SK-N-SH (cell line): ENCODE data around the gene TMEM151A. TPM values are rescaled to one million over a fixed set of nuclear protein-coding genes. Genes with fewer than 3 reads are reported as not detected.
A peak's percentile ranks its signal among the peaks of the same experiment; 100 is the strongest.

Source experiments
- CTCF ChIA-PET: fragments of 300-600, 350-600 bp; formaldehyde crosslinking; extraction: SDS; loops from one replicate; lab custom pipeline; 2021; lab: Yijun Ruan, JAX
- POLR2A ChIA-PET: fragments of 350-600 bp; sonication (Branson Sonifier 250); formaldehyde crosslinking; extraction: SDS; loops from one replicate; lab custom pipeline; 2020; ENCODE audit warnings: antibody characterized with exemption, inconsistent platforms; lab: Yijun Ruan, JAX
- DNase-seq: peaks from one replicate; pipeline ENCODE4 v3.0.0; 2012
- H2AFZ ChIP-seq: fragments of 200-600 bp; sonication (generic); 2 replicates; pipeline ENCODE4 v1.8.1; 2016; ENCODE audit warnings: antibody characterized with exemption, mild to moderate bottlenecking, low read depth
- H3F3A ChIP-seq: fragments of 200-600 bp; sonication (generic); replicated peaks from 2 replicates; pipeline ENCODE3; 2016; ENCODE audit warnings: antibody characterized with exemption, mild to moderate bottlenecking; ENCODE audit not compliant: insufficient read depth
- H3K27ac ChIP-seq, 2 experiments: fragments of 200-500 bp in 1 of 2; fragments of 200-600 bp in 1 of 2; sonication (Bioruptor generic) in 1 of 2; sonication (generic), shearing (Covaris generic) in 1 of 2; 2 replicates each; pipeline versions ENCODE4 v1.5.1 to v1.6.1; 2014 to 2016; ENCODE audit warnings: low read depth in 2 of 2, inconsistent platforms in 1 of 2, low read length in 1 of 2, mild to moderate bottlenecking in 1 of 2, mixed read lengths in 1 of 2
- H3K27me3 ChIP-seq: fragments of 200-600 bp; sonication (generic), shearing (Covaris generic); 2 replicates; pipeline ENCODE4 v1.6.1; 2016; ENCODE audit warnings: mixed run types; ENCODE audit not compliant: insufficient read depth
- H3K36me3 ChIP-seq, 2 experiments: fragments of 200-500 bp in 1 of 2; fragments of 200-600 bp in 1 of 2; sonication (Bioruptor generic) in 1 of 2; sonication (generic) in 1 of 2; replicated peaks in 1 of 2; 2 replicates each; pipeline versions ENCODE3 to v1.5.1; 2014 to 2016; ENCODE audit warnings: low read length in 1 of 2, mild to moderate bottlenecking in 1 of 2; ENCODE audit not compliant: insufficient read depth in 2 of 2, control insufficient read depth in 1 of 2
- H3K4me1 ChIP-seq, 2 experiments: fragments of 200-500 bp in 1 of 2; fragments of 200-600 bp in 1 of 2; sonication (Bioruptor generic) in 1 of 2; sonication (generic), shearing (Covaris generic) in 1 of 2; 2 replicates each; pipeline versions ENCODE4 v1.5.1 to v1.6.1; 2014 to 2016; ENCODE audit warnings: low read depth in 1 of 2, low read length in 1 of 2, mixed run types in 1 of 2; ENCODE audit not compliant: insufficient read depth in 2 of 2, control insufficient read depth in 1 of 2
- H3K4me2 ChIP-seq: fragments of 200-600 bp; sonication (generic), shearing (Covaris generic); 2 replicates; pipeline ENCODE4 v1.6.1; 2017; ENCODE audit warnings: mixed run types
- H3K4me3 ChIP-seq, 2 experiments: fragments of 200-500 bp in 1 of 2; fragments of 200-600 bp in 1 of 2; sonication (Bioruptor generic) in 1 of 2; sonication (generic), shearing (Covaris generic) in 1 of 2; 2 replicates each; pipeline versions ENCODE4 v1.5.1 to v1.8.1; 2014 to 2016; ENCODE audit warnings: low read depth in 2 of 2, inconsistent platforms in 1 of 2, low read length in 1 of 2, mild to moderate bottlenecking in 1 of 2, mixed read lengths in 1 of 2, moderate library complexity in 1 of 2
- H3K79me2 ChIP-seq: fragments of 200-600 bp; sonication (generic); 2 replicates; pipeline ENCODE4 v1.8.1; 2017; ENCODE audit warnings: mild to moderate bottlenecking; ENCODE audit not compliant: insufficient read depth
- H3K9ac ChIP-seq: fragments of 200-600 bp; sonication (generic); 2 replicates; pipeline ENCODE4 v1.6.1; 2017; ENCODE audit warnings: mixed run types
- H3K9me2 ChIP-seq: fragments of 200-600 bp; sonication (generic); 2 replicates; pipeline ENCODE4 v1.6.1; 2017; ENCODE audit warnings: mixed run types
- H3K9me3 ChIP-seq: fragments of 200-600 bp; sonication (generic); 2 replicates; pipeline ENCODE4 v1.6.1; 2017; ENCODE audit warnings: mixed run types, mild to moderate bottlenecking, moderate library complexity
- H4K20me1 ChIP-seq: fragments of 200-600 bp; sonication (generic); 2 replicates; pipeline ENCODE4 v1.6.1; 2017; ENCODE audit warnings: mild to moderate bottlenecking, mixed run types; ENCODE audit not compliant: insufficient read depth
- FOSL2 ChIP-seq: IDR thresholded peaks from 2 replicates; pipeline ENCODE4 v1.4.0; 2012; ENCODE audit warnings: low read depth, mild to moderate bottlenecking, moderate library complexity, borderline replicate concordance
- FOXM1 ChIP-seq: IDR thresholded peaks from 2 replicates; pipeline ENCODE4 v1.4.0; 2012; ENCODE audit warnings: low read depth, mild to moderate bottlenecking
- GABPA ChIP-seq: IDR thresholded peaks from 2 replicates; pipeline ENCODE4 v1.4.0; 2012; ENCODE audit warnings: low read depth, mild to moderate bottlenecking
- GATA2 ChIP-seq: sonication (generic); formaldehyde crosslinking; IDR thresholded peaks from 2 replicates; pipeline ENCODE4 v1.5.0; 2020; ENCODE audit warnings: mild to moderate bottlenecking, missing genetic modification reagents
- JUND ChIP-seq: IDR thresholded peaks from 2 replicates; pipeline ENCODE4 v1.4.0; 2012
- NRF1 ChIP-seq: IDR thresholded peaks from 2 replicates; pipeline ENCODE4 v1.6.1; 2012; ENCODE audit warnings: low read depth, mild to moderate bottlenecking, low read length
- POLR2AphosphoS5 ChIP-seq: IDR thresholded peaks from 2 replicates; pipeline ENCODE4 v1.6.1; 2012; ENCODE audit warnings: low read depth, low read length
- RFX5 ChIP-seq: IDR thresholded peaks from 2 replicates; pipeline ENCODE4 v1.6.1; 2012; ENCODE audit warnings: mild to moderate bottlenecking, improper control_type of control experiment, low read length
- RXRA ChIP-seq: IDR thresholded peaks from 2 replicates; pipeline ENCODE4 v1.4.0; 2012; ENCODE audit warnings: low read depth, mild to moderate bottlenecking, borderline replicate concordance
- SIN3A ChIP-seq: IDR thresholded peaks from 2 replicates; pipeline ENCODE4 v1.6.1; 2012; ENCODE audit warnings: low read depth, mild to moderate bottlenecking, low read length, moderate library complexity, borderline replicate concordance
- TEAD4 ChIP-seq: IDR thresholded peaks from 2 replicates; pipeline ENCODE4 v1.4.0; 2012; ENCODE audit warnings: mild to moderate bottlenecking, borderline replicate concordance; ENCODE audit not compliant: insufficient read depth
- USF2 ChIP-seq: fragments of 150-350 bp; IDR thresholded peaks from 2 replicates; pipeline ENCODE4 v1.6.1; 2017; ENCODE audit warnings: antibody characterized with exemption, low read length, low read depth, borderline replicate concordance
- WGBS: methylation state at CpG from one replicate; pipeline ENCODE4 v1.1.6; 2017; ENCODE audit warnings: low lambda C conversion rate; 5-methylcytosine and 5-hydroxymethylcytosine counted together
- polyA plus RNA-seq, 3 experiments: library from polyadenylated mRNA; depleted of rRNA; stranded (reverse); fragments of >200 nt; gene quantifications; 2 replicates each; pipeline ENCODE4 v1.2.3, GENCODE V29; 2012
- TF ChIP-seq, protein P1 (sequence below): IDR thresholded peaks from 2 replicates; pipeline ENCODE4 v1.4.0; 2012; ENCODE audit warnings: low read depth, borderline replicate concordance
- TF ChIP-seq, protein P2 (sequence below): IDR thresholded peaks from 2 replicates; pipeline ENCODE4; 2012
- TF ChIP-seq, protein P3 (sequence below): fragments of 150-350 bp; IDR thresholded peaks from 2 replicates; pipeline ENCODE4 v1.6.1; 2016; ENCODE audit warnings: mild to moderate bottlenecking, low read depth, low read length
- TF ChIP-seq, protein P4 (sequence below): fragments of 200-600 bp; sonication (generic); IDR thresholded peaks from 2 replicates; pipeline ENCODE4 v1.6.1; 2017; ENCODE audit warnings: antibody characterized with exemption, mild to moderate bottlenecking, moderate library complexity
- TF ChIP-seq, protein P5 (sequence below): IDR thresholded peaks from 2 replicates; pipeline ENCODE4 v1.4.0; 2012; ENCODE audit warnings: low read depth, borderline replicate concordance

TMEM151A gene
- polyA plus RNA-seq, 1 of the 3 experiments (the other 2 are of a cell fraction): 0.35 TPM

DNA sequence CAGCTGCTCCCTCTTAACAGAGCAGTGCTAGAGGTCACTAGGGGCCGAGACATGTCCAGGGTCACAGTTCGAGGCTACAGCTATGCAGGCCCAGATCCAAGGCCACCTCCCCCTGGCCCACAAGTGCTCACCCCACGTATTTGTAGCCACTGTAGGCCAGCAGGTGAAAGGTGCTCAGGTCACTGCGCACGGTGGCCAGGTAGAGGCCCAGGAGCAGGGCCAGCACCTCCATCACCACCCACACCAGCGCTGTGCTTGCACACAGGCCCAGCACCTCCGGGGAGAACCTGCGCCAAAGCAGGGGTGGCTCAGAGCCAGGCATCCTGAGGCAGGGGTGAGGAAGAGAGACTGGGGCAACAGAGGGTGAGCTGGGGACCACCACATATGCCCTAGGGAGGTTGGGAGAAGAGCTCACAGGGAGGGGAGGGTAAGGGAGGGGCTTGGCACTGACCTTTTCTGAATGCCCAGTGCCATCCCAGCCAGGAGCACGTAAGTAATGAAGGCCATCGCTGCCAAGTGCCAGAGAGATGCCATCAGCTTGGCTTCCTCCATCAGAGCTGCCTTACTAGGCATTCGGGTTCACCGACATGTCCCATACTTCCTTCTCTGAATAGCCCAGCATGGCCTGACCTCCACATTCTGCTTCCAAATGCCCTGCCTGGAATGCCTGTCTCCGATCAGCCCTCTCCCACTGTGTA, 6.3 kb upstream of the TMEM151A start:
- 92% methylated on average over 8 of the region's 13 CpGs for WGBS
- H3K4me3 ChIP-seq: no peak overlapping the region
- CTCF ChIA-PET: interaction anchor here (1.3 to 6.2 kb wide), 4 partner anchors 19 to 63 kb away, joined by 4 to 63 read pairs (median 18); no protein-coding TSS in a partner anchor
- H3K4me2 ChIP-seq: no peak overlapping the region
- no peak overlapping the region for H2AFZ ChIP-seq
- H3K27me3 ChIP-seq: no peaks in the 10 kb centered on the region
- H4K20me1 ChIP-seq: peaks cover 18% of the 10 kb centered on the region
- H3K9me2 ChIP-seq: no peaks in the 10 kb centered on the region
- TF ChIP-seq FOSL2: no peak
- TF ChIP-seq, protein P1, sequence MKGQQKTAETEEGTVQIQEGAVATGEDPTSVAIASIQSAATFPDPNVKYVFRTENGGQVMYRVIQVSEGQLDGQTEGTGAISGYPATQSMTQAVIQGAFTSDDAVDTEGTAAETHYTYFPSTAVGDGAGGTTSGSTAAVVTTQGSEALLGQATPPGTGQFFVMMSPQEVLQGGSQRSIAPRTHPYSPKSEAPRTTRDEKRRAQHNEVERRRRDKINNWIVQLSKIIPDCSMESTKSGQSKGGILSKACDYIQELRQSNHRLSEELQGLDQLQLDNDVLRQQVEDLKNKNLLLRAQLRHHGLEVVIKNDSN: no peak
- no peak for TF ChIP-seq GATA2
- TF ChIP-seq POLR2AphosphoS5: no peak
- no peak for TF ChIP-seq SIN3A
- no peak for TF ChIP-seq USF2
- no peak for TF ChIP-seq JUND
- TF ChIP-seq RXRA: no peak
- TF ChIP-seq, protein P2, sequence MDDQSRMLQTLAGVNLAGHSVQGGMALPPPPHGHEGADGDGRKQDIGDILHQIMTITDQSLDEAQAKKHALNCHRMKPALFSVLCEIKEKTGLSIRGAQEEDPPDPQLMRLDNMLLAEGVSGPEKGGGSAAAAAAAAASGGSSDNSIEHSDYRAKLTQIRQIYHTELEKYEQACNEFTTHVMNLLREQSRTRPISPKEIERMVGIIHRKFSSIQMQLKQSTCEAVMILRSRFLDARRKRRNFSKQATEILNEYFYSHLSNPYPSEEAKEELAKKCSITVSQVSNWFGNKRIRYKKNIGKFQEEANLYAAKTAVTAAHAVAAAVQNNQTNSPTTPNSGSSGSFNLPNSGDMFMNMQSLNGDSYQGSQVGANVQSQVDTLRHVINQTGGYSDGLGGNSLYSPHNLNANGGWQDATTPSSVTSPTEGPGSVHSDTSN: no peak
- no peak for TF ChIP-seq GABPA
- peaks cover 37% of the 10 kb centered on the region; the same call in 1 of the 2 replicates for H3K79me2 ChIP-seq
- peaks cover 7 to 53% of the 10 kb centered on the region in 2 experiments; a peak in 2 of 4 replicates for H3K4me1 ChIP-seq
- peaks cover 0 to 36% of the 10 kb centered on the region in 2 experiments for H3K36me3 ChIP-seq
- no peaks in the 10 kb centered on the region for H3K9me3 ChIP-seq
- no peak overlapping the region for H3K9ac ChIP-seq
- POLR2A ChIA-PET: interaction anchor here (0.7 kb wide), 1 partner anchor 14 kb away, joined by 3 read pairs; no protein-coding TSS in a partner anchor
- H3K27ac ChIP-seq: no peak overlapping the region; a peak in 2 of 4 replicates
- H3F3A ChIP-seq: peaks cover 22% of the 10 kb centered on the region
- DNase-seq: no peak

DNA sequence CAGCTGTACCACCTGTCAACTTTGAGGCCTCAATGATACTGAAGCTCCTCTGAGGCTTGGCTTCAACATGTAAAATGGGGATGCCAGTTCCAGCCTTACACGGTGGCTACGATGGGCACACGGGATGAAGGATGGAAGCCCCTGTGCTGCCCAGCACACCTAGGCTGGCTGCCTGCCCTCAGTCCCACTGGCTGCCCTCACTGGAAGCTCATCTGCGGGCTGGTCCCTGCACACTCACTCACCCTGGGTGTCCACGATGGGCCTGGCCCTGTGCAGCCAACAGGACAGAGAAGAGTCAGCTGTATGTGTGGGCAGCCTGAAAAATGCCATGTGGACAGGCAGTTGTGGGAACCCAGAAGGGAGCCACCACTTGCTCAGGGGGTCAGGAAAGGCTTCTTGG, 5.0 kb upstream of the TMEM151A start:
- no peak for DNase-seq
- H3K27me3 ChIP-seq: no peaks in the 10 kb centered on the region
- POLR2A ChIA-PET: no interaction called here
- no peak overlapping the region for H2AFZ ChIP-seq
- H3K4me1 ChIP-seq: peaks cover 7 to 44% of the 10 kb centered on the region in 2 experiments; a peak in 2 of 4 replicates
- no peak overlapping the region for H3K9ac ChIP-seq
- peak overlapping the region; percentile 99 for H3K4me2 ChIP-seq
- H3K4me3 ChIP-seq: no peak overlapping the region
- no peaks in the 10 kb centered on the region for H3K9me2 ChIP-seq
- H3K36me3 ChIP-seq: peaks cover 0 to 34% of the 10 kb centered on the region in 2 experiments
- no peaks in the 10 kb centered on the region for H3K9me3 ChIP-seq
- peaks cover 37% of the 10 kb centered on the region; the same call in 1 of the 2 replicates for H3K79me2 ChIP-seq
- H3F3A ChIP-seq: peaks cover 18% of the 10 kb centered on the region
- WGBS: 82% methylated on average over 5 of the region's 5 CpGs
- no peak overlapping the region for H3K27ac ChIP-seq
- H4K20me1 ChIP-seq: peaks cover 17% of the 10 kb centered on the region
- CTCF ChIA-PET: interaction anchor here (0.6 to 6.2 kb wide), 6 partner anchors 18 to 93 kb away, joined by 3 to 63 read pairs (median 6); partner anchors contain the start of gene RAB1B
- TF ChIP-seq TEAD4: no peak
- TF ChIP-seq RFX5: no peak
- TF ChIP-seq, protein P3, sequence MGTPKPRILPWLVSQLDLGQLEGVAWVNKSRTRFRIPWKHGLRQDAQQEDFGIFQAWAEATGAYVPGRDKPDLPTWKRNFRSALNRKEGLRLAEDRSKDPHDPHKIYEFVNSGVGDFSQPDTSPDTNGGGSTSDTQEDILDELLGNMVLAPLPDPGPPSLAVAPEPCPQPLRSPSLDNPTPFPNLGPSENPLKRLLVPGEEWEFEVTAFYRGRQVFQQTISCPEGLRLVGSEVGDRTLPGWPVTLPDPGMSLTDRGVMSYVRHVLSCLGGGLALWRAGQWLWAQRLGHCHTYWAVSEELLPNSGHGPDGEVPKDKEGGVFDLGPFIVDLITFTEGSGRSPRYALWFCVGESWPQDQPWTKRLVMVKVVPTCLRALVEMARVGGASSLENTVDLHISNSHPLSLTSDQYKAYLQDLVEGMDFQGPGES: no peak
- no peak for TF ChIP-seq RXRA
- no peak for TF ChIP-seq FOXM1
- no peak for TF ChIP-seq GATA2
- TF ChIP-seq, protein P4, sequence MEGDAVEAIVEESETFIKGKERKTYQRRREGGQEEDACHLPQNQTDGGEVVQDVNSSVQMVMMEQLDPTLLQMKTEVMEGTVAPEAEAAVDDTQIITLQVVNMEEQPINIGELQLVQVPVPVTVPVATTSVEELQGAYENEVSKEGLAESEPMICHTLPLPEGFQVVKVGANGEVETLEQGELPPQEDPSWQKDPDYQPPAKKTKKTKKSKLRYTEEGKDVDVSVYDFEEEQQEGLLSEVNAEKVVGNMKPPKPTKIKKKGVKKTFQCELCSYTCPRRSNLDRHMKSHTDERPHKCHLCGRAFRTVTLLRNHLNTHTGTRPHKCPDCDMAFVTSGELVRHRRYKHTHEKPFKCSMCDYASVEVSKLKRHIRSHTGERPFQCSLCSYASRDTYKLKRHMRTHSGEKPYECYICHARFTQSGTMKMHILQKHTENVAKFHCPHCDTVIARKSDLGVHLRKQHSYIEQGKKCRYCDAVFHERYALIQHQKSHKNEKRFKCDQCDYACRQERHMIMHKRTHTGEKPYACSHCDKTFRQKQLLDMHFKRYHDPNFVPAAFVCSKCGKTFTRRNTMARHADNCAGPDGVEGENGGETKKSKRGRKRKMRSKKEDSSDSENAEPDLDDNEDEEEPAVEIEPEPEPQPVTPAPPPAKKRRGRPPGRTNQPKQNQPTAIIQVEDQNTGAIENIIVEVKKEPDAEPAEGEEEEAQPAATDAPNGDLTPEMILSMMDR: no peak
- TF ChIP-seq, protein P5, sequence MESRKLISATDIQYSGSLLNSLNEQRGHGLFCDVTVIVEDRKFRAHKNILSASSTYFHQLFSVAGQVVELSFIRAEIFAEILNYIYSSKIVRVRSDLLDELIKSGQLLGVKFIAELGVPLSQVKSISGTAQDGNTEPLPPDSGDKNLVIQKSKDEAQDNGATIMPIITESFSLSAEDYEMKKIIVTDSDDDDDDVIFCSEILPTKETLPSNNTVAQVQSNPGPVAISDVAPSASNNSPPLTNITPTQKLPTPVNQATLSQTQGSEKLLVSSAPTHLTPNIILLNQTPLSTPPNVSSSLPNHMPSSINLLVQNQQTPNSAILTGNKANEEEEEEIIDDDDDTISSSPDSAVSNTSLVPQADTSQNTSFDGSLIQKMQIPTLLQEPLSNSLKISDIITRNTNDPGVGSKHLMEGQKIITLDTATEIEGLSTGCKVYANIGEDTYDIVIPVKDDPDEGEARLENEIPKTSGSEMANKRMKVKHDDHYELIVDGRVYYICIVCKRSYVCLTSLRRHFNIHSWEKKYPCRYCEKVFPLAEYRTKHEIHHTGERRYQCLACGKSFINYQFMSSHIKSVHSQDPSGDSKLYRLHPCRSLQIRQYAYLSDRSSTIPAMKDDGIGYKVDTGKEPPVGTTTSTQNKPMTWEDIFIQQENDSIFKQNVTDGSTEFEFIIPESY: no peak
- no peak for TF ChIP-seq NRF1
- TF ChIP-seq JUND: no peak
